Astrocyte (in vitro differentiated cells and primary cell): Measurements from ENCODE around the gene RMDN3. TPM values are rescaled to one million over a fixed set of nuclear protein-coding genes. Genes with fewer than 3 reads are reported as not detected.
A peak's percentile ranks its signal among the peaks of the same experiment; 100 is the strongest.

Experiments
- DNase-seq: peaks from one replicate; pipeline ENCODE4 v3.0.0-alpha.2; 2010; ENCODE audit warnings: low read depth
- FAIRE-seq: peaks from 2 replicates; lab custom pipeline; 2011; peaks lifted over from hg19 to GRCh38; lab: Jason Lieb, UNC
- H2AFZ ChIP-seq: 2 replicates; pipeline ENCODE4 v1.6.0; 2012; ENCODE audit warnings: low read depth, low read length, inconsistent platforms
- H3K27ac ChIP-seq: 2 replicates; pipeline ENCODE4 v1.5.1; 2011; ENCODE audit warnings: low read depth, low read length, inconsistent platforms
- H3K27me3 ChIP-seq: 2 replicates; pipeline ENCODE4 v1.6.0; 2011; ENCODE audit warnings: low read length, inconsistent platforms; ENCODE audit not compliant: insufficient read depth
- H3K36me3 ChIP-seq: 2 replicates; pipeline ENCODE4 v1.5.1; 2011; ENCODE audit warnings: low read length, inconsistent platforms; ENCODE audit not compliant: insufficient read depth
- H3K4me1 ChIP-seq: 2 replicates; pipeline ENCODE4 v1.5.1; 2011; ENCODE audit warnings: low read length, inconsistent platforms; ENCODE audit not compliant: insufficient read depth
- H3K4me2 ChIP-seq: 2 replicates; pipeline ENCODE4 v1.6.0; 2012; ENCODE audit warnings: low read length, inconsistent platforms
- H3K4me3 ChIP-seq: 2 replicates; pipeline ENCODE4 v1.5.1; 2011; ENCODE audit warnings: low read depth, mild to moderate bottlenecking, low read length, inconsistent platforms; ENCODE audit not compliant: insufficient read depth
- H3K79me2 ChIP-seq: 2 replicates; pipeline ENCODE4 v1.6.0; 2012; ENCODE audit warnings: mild to moderate bottlenecking, low read length, inconsistent platforms; ENCODE audit not compliant: insufficient read depth
- H3K9ac ChIP-seq: 2 replicates; pipeline ENCODE4 v1.6.0; 2012; ENCODE audit warnings: mild to moderate bottlenecking, low read length, inconsistent platforms
- H3K9me3 ChIP-seq: 2 replicates; pipeline ENCODE4 v1.5.1; 2012; ENCODE audit warnings: low read depth, mild to moderate bottlenecking, low read length, inconsistent platforms; ENCODE audit not compliant: insufficient read depth
- H4K20me1 ChIP-seq: 2 replicates; pipeline ENCODE4 v1.6.0; 2012; ENCODE audit warnings: low read length, inconsistent platforms; ENCODE audit not compliant: insufficient read depth
- H3K27ac Mint-ChIP-seq: one replicate; pipeline ENCODE4 v1.8.0; 2021; ENCODE audit warnings: mild to moderate bottlenecking, mixed read lengths; ENCODE audit not compliant: unreplicated experiment
- H3K27me3 Mint-ChIP-seq: one replicate; pipeline ENCODE4 v1.8.0; 2021; ENCODE audit warnings: low read depth, mixed read lengths; ENCODE audit not compliant: unreplicated experiment
- H3K36me3 Mint-ChIP-seq: one replicate; pipeline ENCODE4 v1.8.0; 2021; ENCODE audit warnings: low read depth, mixed read lengths; ENCODE audit not compliant: unreplicated experiment
- H3K4me1 Mint-ChIP-seq: one replicate; pipeline ENCODE4 v1.8.0; 2021; ENCODE audit warnings: low read depth, mixed read lengths; ENCODE audit not compliant: unreplicated experiment
- H3K4me3 Mint-ChIP-seq: one replicate; pipeline ENCODE4 v1.8.0; 2021; ENCODE audit warnings: mild to moderate bottlenecking, moderate library complexity, mixed read lengths; ENCODE audit not compliant: unreplicated experiment
- H3K9me3 Mint-ChIP-seq: one replicate; pipeline ENCODE4 v1.8.0; 2021; ENCODE audit warnings: mild to moderate bottlenecking, mixed read lengths; ENCODE audit not compliant: unreplicated experiment
- EZH2 ChIP-seq: IDR thresholded peaks from 2 replicates; pipeline ENCODE4 v1.6.1; 2012; ENCODE audit warnings: mild to moderate bottlenecking, low read length, inconsistent platforms; ENCODE audit not compliant: insufficient read depth
- total RNA-seq: library from RNA; stranded (reverse); gene quantifications from 2 replicates; pipeline ENCODE4 v1.2.1, GENCODE V29; 2021
- TF ChIP-seq, protein P1 (sequence below): IDR thresholded peaks from 2 replicates; pipeline ENCODE4 v1.5.1; 2011; ENCODE audit warnings: low read depth, mild to moderate bottlenecking, inconsistent platforms, low read length, moderate library complexity; ENCODE audit not compliant: insufficient read depth

The RMDN3 gene
- total RNA-seq, 1 donor from 2014 or later, result 32.0 TPM

DNA sequence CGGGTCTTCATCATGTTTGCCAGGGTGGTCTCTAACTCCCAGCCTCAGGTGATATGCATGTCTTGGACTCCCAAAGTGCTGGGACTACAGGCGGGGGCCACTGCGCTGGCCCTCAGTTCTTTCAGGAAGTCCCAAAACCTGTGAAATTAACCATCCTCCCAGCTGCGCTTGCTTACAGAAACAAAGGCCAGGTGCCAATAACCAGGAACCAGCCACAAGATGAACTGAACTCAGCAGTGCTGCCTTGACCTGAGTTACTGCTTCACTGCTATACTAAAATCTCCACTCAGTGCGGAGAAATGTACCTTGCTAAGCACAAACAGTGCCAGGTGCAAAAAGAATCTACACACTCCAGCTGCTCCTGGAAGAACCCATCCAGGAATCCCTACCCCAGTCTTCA lies 4.9 kb upstream of the RMDN3 start:
- no peak overlapping the region for H3K4me2 ChIP-seq
- no peaks in the 10 kb centered on the region for H3K27me3 Mint-ChIP-seq
- H3K27ac ChIP-seq, result no peak overlapping the region
- H3K36me3 ChIP-seq, result no peaks in the 10 kb centered on the region
- FAIRE-seq, result no peak
- H3K4me3 ChIP-seq, result no peak overlapping the region
- DNase-seq, result no peak
- H3K79me2 ChIP-seq, result peaks cover under 1% of the 10 kb centered on the region
- H3K9me3 Mint-ChIP-seq, result no peaks in the 10 kb centered on the region
- no peak overlapping the region for H2AFZ ChIP-seq
- peaks cover under 1% of the 10 kb centered on the region for H3K4me1 Mint-ChIP-seq
- no peaks in the 10 kb centered on the region for H3K27me3 ChIP-seq
- H3K4me1 ChIP-seq, result peaks cover 16% of the 10 kb centered on the region
- no peaks in the 10 kb centered on the region for H3K36me3 Mint-ChIP-seq
- H4K20me1 ChIP-seq, result peaks cover 3% of the 10 kb centered on the region
- no peaks in the 10 kb centered on the region for H3K9me3 ChIP-seq
- no peak overlapping the region for H3K9ac ChIP-seq
- TF ChIP-seq EZH2, result no peak
- TF ChIP-seq, protein P1, sequence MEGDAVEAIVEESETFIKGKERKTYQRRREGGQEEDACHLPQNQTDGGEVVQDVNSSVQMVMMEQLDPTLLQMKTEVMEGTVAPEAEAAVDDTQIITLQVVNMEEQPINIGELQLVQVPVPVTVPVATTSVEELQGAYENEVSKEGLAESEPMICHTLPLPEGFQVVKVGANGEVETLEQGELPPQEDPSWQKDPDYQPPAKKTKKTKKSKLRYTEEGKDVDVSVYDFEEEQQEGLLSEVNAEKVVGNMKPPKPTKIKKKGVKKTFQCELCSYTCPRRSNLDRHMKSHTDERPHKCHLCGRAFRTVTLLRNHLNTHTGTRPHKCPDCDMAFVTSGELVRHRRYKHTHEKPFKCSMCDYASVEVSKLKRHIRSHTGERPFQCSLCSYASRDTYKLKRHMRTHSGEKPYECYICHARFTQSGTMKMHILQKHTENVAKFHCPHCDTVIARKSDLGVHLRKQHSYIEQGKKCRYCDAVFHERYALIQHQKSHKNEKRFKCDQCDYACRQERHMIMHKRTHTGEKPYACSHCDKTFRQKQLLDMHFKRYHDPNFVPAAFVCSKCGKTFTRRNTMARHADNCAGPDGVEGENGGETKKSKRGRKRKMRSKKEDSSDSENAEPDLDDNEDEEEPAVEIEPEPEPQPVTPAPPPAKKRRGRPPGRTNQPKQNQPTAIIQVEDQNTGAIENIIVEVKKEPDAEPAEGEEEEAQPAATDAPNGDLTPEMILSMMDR, result no peak
- H3K27ac Mint-ChIP-seq, result no peak overlapping the region
- no peak overlapping the region for H3K4me3 Mint-ChIP-seq

DNA sequence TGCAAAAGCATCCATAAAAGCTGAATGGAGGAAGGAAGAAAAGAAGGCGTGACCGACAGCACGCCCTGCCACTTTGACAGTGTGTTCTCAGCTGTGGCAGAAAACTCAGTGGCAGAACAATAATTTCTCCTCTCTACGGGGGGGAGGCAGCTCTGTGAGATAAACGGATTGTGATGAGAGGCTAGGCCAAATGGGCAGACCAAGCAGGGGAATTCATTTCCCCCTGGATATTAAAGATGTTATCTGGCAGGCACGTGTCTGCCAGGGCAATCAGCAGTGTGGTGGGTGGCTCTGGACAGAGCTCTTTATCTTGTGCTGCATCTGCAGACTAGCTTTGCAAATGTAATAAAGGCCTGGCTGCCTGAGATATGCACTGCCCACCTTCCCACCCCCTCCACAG lies 1.9 kb upstream of the RMDN3 start:
- no peaks in the 10 kb centered on the region for H3K36me3 ChIP-seq
- H3K4me3 ChIP-seq, result no peak overlapping the region
- H3K27me3 Mint-ChIP-seq, result no peaks in the 10 kb centered on the region
- no peaks in the 10 kb centered on the region for H3K27me3 ChIP-seq
- no peak overlapping the region for H3K4me2 ChIP-seq
- no peak overlapping the region for H3K27ac Mint-ChIP-seq
- TF ChIP-seq EZH2, result no peak
- TF ChIP-seq, protein P1, result no peak
- peaks cover 8% of the 10 kb centered on the region for H3K4me1 ChIP-seq
- no peak overlapping the region for H3K9ac ChIP-seq
- no peaks in the 10 kb centered on the region for H3K9me3 Mint-ChIP-seq
- H3K4me1 Mint-ChIP-seq, result peaks cover 12% of the 10 kb centered on the region
- H3K79me2 ChIP-seq, result peaks cover 30% of the 10 kb centered on the region
- peaks cover 5% of the 10 kb centered on the region for H4K20me1 ChIP-seq
- no peak overlapping the region for H3K4me3 Mint-ChIP-seq
- DNase-seq, result no peak
- no peaks in the 10 kb centered on the region for H3K36me3 Mint-ChIP-seq
- peak overlapping the region; percentile 9 for H2AFZ ChIP-seq
- no peak overlapping the region for H3K27ac ChIP-seq
- no peak for FAIRE-seq
- H3K9me3 ChIP-seq, result no peaks in the 10 kb centered on the region

GRCh38 chr15:40755812-40756208 lies 756 bp upstream of the RMDN3 start:
- H3K9me3 Mint-ChIP-seq, result no peaks in the 10 kb centered on the region
- H3K36me3 ChIP-seq, result no peaks in the 10 kb centered on the region
- FAIRE-seq (no peak), DNase-seq (no peak)
- H3K9ac ChIP-seq, result peak overlapping the region; percentile 91
- peak overlapping the region; percentile 91 for H3K4me3 ChIP-seq
- peaks cover 2% of the 10 kb centered on the region for H3K36me3 Mint-ChIP-seq
- peak overlapping the region; percentile 69 for H3K27ac Mint-ChIP-seq
- peak overlapping the region; percentile 91 for H3K4me3 Mint-ChIP-seq
- no peaks in the 10 kb centered on the region for H3K27me3 Mint-ChIP-seq
- peaks cover 41% of the 10 kb centered on the region for H3K79me2 ChIP-seq
- no peaks in the 10 kb centered on the region for H3K27me3 ChIP-seq
- no peaks in the 10 kb centered on the region for H3K9me3 ChIP-seq
- TF ChIP-seq EZH2, result no peak
- TF ChIP-seq, protein P1, result no peak
- H3K27ac ChIP-seq, result peak overlapping the region; percentile 73
- H4K20me1 ChIP-seq, result peaks cover 9% of the 10 kb centered on the region
- H3K4me1 Mint-ChIP-seq, result peaks cover 12% of the 10 kb centered on the region
- peak overlapping the region; percentile 95 for H2AFZ ChIP-seq
- H3K4me2 ChIP-seq, result peak overlapping the region; percentile 98
- H3K4me1 ChIP-seq, result peaks cover 8% of the 10 kb centered on the region
